Adrenal gland (tissue), 12 donors: ENCODE measurements around the gene ETV1. TPM values are rescaled to one million over a fixed set of nuclear protein-coding genes. Genes with fewer than 3 reads are reported as not detected.

ENCODE experiments used
- DNase-seq, 7 donors: peaks; one replicate each; pipeline ENCODE4 v3.0.0-alpha.2; 2019 to 2020
- H3K27ac ChIP-seq, 5 donors: fragments of 200-600 bp; sonication (generic) in 4 of 5; 1 replicate in 3 of 5; 2 replicates in 2 of 5; pipeline versions ENCODE4 v1.5.1 to v1.8.0; 2016 to 2020; ENCODE audit warnings: mild to moderate bottlenecking in 1 of 5
- H3K27me3 ChIP-seq: fragments of 200-600 bp; 2 replicates; pipeline ENCODE4 v1.8.0; 2021
- H3K36me3 ChIP-seq, 2 donors: fragments of 200-600 bp; replicated peaks in 1 of 2; 1 replicate in 1 of 2; 2 replicates in 1 of 2; pipeline versions ENCODE4 v1.5.1 to v1.8.0; 2018 to 2022
- H3K4me1 ChIP-seq, 2 donors: fragments of 200-600 bp; replicated peaks in 1 of 2; 1 replicate in 1 of 2; 2 replicates in 1 of 2; pipeline versions ENCODE4 v1.5.1 to v1.8.0; 2018 to 2021
- H3K4me3 ChIP-seq, 4 donors: fragments of 200-600 bp; sonication (generic) in 3 of 4; one replicate each; pipeline ENCODE4 v1.5.1; 2016 to 2018
- H3K9me3 ChIP-seq, 3 donors: fragments of 200-600 bp; sonication (generic) in 1 of 3; replicated peaks in 1 of 3; 1 replicate in 2 of 3; 2 replicates in 1 of 3; pipeline versions ENCODE4 v1.5.1 to v1.8.0; 2016 to 2021
- CTCF ChIP-seq, 6 experiments: fragments of 450-650 bp in 4 of 6; fragments of 200-600 bp in 2 of 6; sonication (generic) in 1 of 6; IDR thresholded peaks; 1 replicate in 5 of 6; 2 replicates in 1 of 6; pipeline versions ENCODE4 v1.5.1 to v1.8.0; 2016 to 2021; ENCODE audit warnings: antibody characterized with exemption in 6 of 6, mild to moderate bottlenecking in 2 of 6, moderate library complexity in 1 of 6
- POLR2A ChIP-seq, 2 donors: fragments of 450-650 bp; IDR thresholded peaks; one replicate each; pipeline ENCODE4 v1.6.1; 2017; ENCODE audit warnings: antibody characterized with exemption in 2 of 2, mild to moderate bottlenecking in 2 of 2, moderate library complexity in 1 of 2
- WGBS, 4 donors: extraction: QIAGEN DNeasy Blood & Tissue Kit in 2 of 4; methylation state at CpG; one replicate each; pipeline versions ENCODE4 v1.1.5 to v1.1.7; 2013 to 2017; 5-methylcytosine and 5-hydroxymethylcytosine counted together
- intact Hi-C, 2 donors: fragments of 100-400 bp; cut with DNase I; formaldehyde crosslinking; loops; one replicate each; pipeline versions ENCODE4 v1.14.1 to v1.15.0; 2022 to 2023
- polyA plus RNA-seq, 3 donors: library from polyadenylated mRNA; stranded (reverse); fragments of 200-250 nt in 2 of 3; fragments of 350-450 nt in 1 of 3; fragmentation: Illumina TruSeq in 1 of 3; extraction: RNeasy Lipid Tissue Mini Kit (QIAGEN cat#74804) in 1 of 3; gene quantifications; one replicate each; pipeline ENCODE4 v1.2.3, GENCODE V29; 2013 to 2014
- total RNA-seq, 9 donors: library from RNA; depleted of rRNA in 4 of 9; stranded (reverse); fragments of >200 nt in 4 of 9; fragments of 120-200 nt in 1 of 9; fragmentation: NEBNext Ultra II Directional in 1 of 9; extraction: Animal tissue kit (Norgen Biotek cat#: 25700) in 1 of 9; gene quantifications; one replicate each; pipeline versions ENCODE4 v1.1.0 to v1.2.4, GENCODE V29; 2013 to 2023
- donor health status: healthy with polysubstance abuse.
- donor health status: Bipolar disorder and iron deficiency.
- donor health status: DM: yes; HTN: yes; CAD: no.
- donor health status: DM: no; HTN: no; CAD: no.
- donor health status: DM: no; HTN: no; CAD: no.
- donor health status: DM: yes; HTN: yes; CAD: no.

Gene ETV1
- total and polyA plus RNA-seq, 12 donors = 12.1 to 80.0 (median 34.0) TPM

GRCh38 chr7:13949939-13950338, 39.5 kb downstream of the ETV1 start:
- intact Hi-C loops = no loop called here

GRCh38 chr7:13949445-13949844, 40.0 kb downstream of the ETV1 start:
- H3K9me3 ChIP-seq = no peaks in the 10 kb centered on the region
- intact Hi-C loops = no loop called here
- 73 to 86% (median 81%) methylated on average over 2 of the region's 2 CpGs for WGBS, 4 donors
- no peak for DNase-seq
- no peak overlapping the region for H3K27ac ChIP-seq
- TF ChIP-seq CTCF (IDR thresholded peaks at IDR 0.05) (no peak), POLR2A (IDR thresholded peaks at IDR 0.05) (no peak)
- no peaks in the 10 kb centered on the region for H3K36me3 ChIP-seq
- H3K27me3 ChIP-seq = no peaks in the 10 kb centered on the region
- H3K4me1 ChIP-seq = peaks cover 0 to 8% of the 10 kb centered on the region in 2 donors
- no peak overlapping the region for H3K4me3 ChIP-seq

More at GRCh38 chr7:13949939-13950338, 39.5 kb downstream of the ETV1 start:
- no peak for TF ChIP-seq POLR2A (IDR thresholded peaks at IDR 0.05)
- no peak for TF ChIP-seq CTCF (IDR thresholded peaks at IDR 0.05)
- 84 to 88% (median 86%) methylated on average over 4 of the region's 4 CpGs for WGBS, 4 donors
- H3K27me3 ChIP-seq = no peaks in the 10 kb centered on the region
- peaks cover 0 to 8% of the 10 kb centered on the region in 2 donors for H3K4me1 ChIP-seq
- DNase-seq = no peak
- H3K36me3 ChIP-seq = no peaks in the 10 kb centered on the region
- H3K4me3 ChIP-seq = no peak overlapping the region
- no peak overlapping the region for H3K27ac ChIP-seq
- no peaks in the 10 kb centered on the region for H3K9me3 ChIP-seq

GRCh38 chr7:13948019-13948801, 41.3 kb downstream of the ETV1 start:
- Histone ChIP-seq H3K27me3 (no peaks in the 10 kb centered on the region), H3K36me3 (no peaks in the 10 kb centered on the region), H3K9me3 (no peaks in the 10 kb centered on the region), H3K4me3 (no peak overlapping the region), H3K27ac (no peak overlapping the region), H3K4me1 (peaks cover 0 to 8% of the 10 kb centered on the region in 2 donors)
- WGBS, 4 donors = 68 to 78% (median 74%) methylated on average over 9 of the region's 9 CpGs
- DNase-seq = no peak
- intact Hi-C loops = no loop called here
- TF ChIP-seq CTCF (IDR thresholded peaks at IDR 0.05) (no peak), POLR2A (IDR thresholded peaks at IDR 0.05) (no peak)

DNA sequence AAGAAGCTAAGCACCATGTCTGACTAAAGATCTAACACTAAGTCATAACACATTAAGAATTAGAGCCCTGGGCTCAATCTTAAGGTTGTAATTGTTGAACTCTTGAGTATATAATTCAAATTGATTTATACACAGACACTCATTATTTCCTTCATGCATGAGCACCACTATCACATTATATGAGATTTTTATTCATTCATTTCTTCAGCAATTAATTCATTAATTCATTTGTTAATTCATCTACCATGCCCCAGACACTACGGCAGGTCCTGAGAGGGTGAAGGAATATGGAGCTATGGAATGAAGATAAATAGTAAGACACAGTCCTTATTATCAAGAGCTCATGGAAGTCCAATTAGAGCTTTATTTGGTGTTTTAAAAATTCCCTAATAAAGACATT, 41.9 kb downstream of the ETV1 start:
- Histone ChIP-seq H3K36me3 (no peaks in the 10 kb centered on the region), H3K27ac (no peak overlapping the region), H3K4me3 (no peak overlapping the region), H3K27me3 (no peaks in the 10 kb centered on the region), H3K4me1 (peaks cover 0 to 8% of the 10 kb centered on the region in 2 donors), H3K9me3 (no peaks in the 10 kb centered on the region)
- no peak for TF ChIP-seq POLR2A (IDR thresholded peaks at IDR 0.05)
- no peak for TF ChIP-seq CTCF (IDR thresholded peaks at IDR 0.05)
- intact Hi-C loops = no loop called here
- WGBS, 4 donors = 90 to 100% (median 94%) methylated on average over 1 of the region's 1 CpG
- no peak for DNase-seq
